ENCODE measurements around the gene LCMT1.
"Not testable (repeated sequence)": the region's sequence is repeated elsewhere in the genome, so short reads cannot be mapped to it uniquely, and the experiment has no call there.

The LCMT1 gene

DNA sequence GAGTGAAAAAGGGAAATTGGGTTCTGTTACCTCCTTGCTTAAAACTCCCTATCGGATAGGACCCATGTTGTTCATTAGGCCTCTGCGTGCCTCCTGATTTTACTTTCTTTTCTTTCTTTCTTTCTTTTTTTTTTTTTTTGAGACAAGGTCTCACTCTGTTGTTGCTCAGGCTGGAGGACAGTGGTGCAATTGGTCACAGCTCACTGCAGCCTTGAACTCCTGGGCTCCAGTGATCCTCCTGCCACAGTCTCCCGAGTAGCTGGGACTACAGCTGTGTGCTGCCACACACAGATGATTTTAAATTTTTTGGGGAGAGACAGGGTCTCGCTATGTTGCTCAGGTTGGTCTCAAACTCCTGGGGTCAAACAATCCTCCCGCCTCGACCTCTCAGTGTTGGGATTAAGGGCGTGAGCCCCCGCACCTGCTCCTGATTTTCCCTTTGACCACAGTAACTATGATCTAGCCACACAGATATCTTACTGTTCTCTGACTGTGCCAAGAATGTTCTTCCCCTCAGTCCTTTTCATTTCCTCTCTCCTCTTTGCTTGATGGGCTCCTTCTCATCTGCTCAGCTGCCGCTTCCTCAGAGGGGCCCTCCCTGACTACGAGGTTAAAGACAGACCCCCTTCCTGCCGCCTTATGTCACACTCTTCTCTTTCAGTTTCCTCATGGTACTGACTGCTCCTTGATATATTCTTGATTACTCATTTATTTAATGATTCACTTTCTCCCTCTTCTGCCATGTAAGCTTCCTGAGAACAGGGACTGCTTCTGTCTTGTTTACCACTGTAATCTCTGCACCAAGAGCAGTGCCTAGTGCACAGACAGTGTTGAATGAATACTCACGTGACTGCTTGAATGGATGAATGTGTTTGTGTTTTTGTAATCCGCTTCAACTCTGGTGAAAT is 44.3 kb downstream of the LCMT1 start:
- no peaks in the 10 kb centered on the region for H3K27me3 ChIP-seq (ENCODE audit: control insufficient read depth, insufficient read depth, low read length)
- H3K9me3 ChIP-seq (ENCODE audit: control insufficient read depth, insufficient read depth, low read length) = no peaks in the 10 kb centered on the region
- H3K36me3 ChIP-seq (ENCODE audit: control insufficient read depth, insufficient read depth, low read length) = peaks cover 3% of the 10 kb centered on the region
- no peaks in the 10 kb centered on the region for H3K4me1 ChIP-seq (ENCODE audit: control insufficient read depth, insufficient read depth, low read length)
- no peak overlapping the region for H3K4me3 ChIP-seq (ENCODE audit: low read depth, low read length)
- H3K9ac ChIP-seq (ENCODE audit: low read depth, low read length) = no peak overlapping the region

DNA sequence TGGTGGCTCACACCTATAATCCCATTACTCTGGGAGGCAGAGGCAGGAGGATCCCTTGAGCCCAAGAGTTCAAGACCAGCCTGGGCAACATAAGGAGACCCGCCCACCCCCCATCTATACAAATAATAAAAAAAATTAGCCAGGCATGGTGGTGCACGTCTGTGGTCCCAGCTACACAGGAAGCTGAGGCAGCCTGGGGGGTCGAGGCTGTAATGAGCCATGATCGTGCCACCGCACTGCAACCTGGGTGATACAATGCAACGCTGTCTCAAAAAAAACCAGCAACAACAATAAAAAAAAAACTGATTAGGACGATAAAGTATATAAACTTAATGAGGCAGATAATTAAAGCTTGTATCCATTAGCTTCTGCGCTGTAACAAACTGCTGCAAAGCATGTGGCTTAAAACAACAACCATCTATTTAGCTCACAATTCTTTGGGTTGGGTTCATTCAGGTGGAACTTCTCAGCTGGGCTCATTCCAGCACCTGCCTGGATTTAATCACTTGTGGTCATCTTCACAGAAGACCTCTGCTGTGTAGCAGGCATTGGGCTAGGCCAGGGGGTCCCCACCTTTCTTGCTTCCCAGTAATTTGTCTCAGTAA is 45.8 kb downstream of the LCMT1 start:
- Histone ChIP-seq H3K27me3 (ENCODE audit: control insufficient read depth, insufficient read depth, low read length) (no peaks in the 10 kb centered on the region), H3K4me1 (ENCODE audit: control insufficient read depth, insufficient read depth, low read length) (no peaks in the 10 kb centered on the region), H3K4me3 (ENCODE audit: low read depth, low read length) (no peak overlapping the region), H3K9ac (ENCODE audit: low read depth, low read length) (no peak overlapping the region), H3K9me3 (ENCODE audit: control insufficient read depth, insufficient read depth, low read length) (no peaks in the 10 kb centered on the region), H3K36me3 (ENCODE audit: control insufficient read depth, insufficient read depth, low read length) (no peaks in the 10 kb centered on the region)

DNA sequence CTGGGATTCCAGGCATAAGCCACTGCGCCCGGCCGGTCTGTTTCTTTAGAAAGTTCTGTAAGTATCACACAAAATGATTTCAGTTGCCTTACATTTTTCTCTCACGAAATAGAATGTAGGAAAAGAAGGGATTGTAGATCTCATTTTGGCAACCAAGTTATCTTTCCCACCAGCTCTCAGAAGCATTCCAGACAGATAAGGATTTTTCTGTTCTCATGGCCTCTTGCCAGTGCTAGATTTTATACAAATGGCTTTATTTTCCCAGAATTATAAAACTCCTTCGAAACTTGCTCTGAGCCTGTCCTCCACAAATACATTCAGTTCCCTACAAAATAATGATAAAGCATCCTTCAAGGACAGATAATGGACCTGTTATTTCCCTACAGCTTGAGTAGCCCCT is 46.9 kb downstream of the LCMT1 start:
- peaks cover 4% of the 10 kb centered on the region for H3K36me3 ChIP-seq (ENCODE audit: control insufficient read depth, insufficient read depth, low read length)
- H3K9ac ChIP-seq (ENCODE audit: low read depth, low read length) = no peak overlapping the region
- no peaks in the 10 kb centered on the region for H3K9me3 ChIP-seq (ENCODE audit: control insufficient read depth, insufficient read depth, low read length)
- no peaks in the 10 kb centered on the region for H3K27me3 ChIP-seq (ENCODE audit: control insufficient read depth, insufficient read depth, low read length)
- no peaks in the 10 kb centered on the region for H3K4me1 ChIP-seq (ENCODE audit: control insufficient read depth, insufficient read depth, low read length)
- no peak overlapping the region for H3K4me3 ChIP-seq (ENCODE audit: low read depth, low read length)

DNA sequence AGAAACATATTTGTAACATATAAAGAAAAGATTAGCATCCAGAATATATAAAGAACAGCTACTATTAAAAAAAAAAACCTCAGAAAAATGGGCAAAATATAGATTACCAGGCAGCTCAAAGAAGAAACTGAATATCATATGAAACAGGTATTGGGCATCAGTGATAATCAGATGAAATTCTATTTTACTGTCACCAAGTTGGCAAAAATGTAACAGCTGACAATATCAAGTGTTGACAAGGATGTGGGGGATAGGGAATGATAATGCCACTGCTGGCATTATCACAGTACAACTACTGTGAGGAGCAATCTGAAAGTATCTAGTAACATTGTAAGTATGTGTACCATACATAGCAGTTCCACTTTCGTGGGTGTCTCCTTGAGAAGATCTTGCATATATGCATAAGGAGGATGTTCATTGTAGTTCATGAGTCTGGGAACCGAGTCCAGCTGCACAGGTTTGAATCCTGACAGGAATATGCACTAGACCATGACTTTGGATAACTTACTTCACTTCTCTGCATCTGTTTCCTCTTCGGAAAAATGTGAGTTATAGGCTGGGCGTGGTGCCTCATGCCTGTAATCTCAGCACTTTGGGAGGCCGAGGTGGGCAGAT is 50.3 kb downstream of the LCMT1 start:
- H3K4me1 ChIP-seq (ENCODE audit: control insufficient read depth, insufficient read depth, low read length) = no peaks in the 10 kb centered on the region
- no peaks in the 10 kb centered on the region for H3K9me3 ChIP-seq (ENCODE audit: control insufficient read depth, insufficient read depth, low read length)
- H3K36me3 ChIP-seq (ENCODE audit: control insufficient read depth, insufficient read depth, low read length) = peaks cover 19% of the 10 kb centered on the region
- no peak overlapping the region for H3K4me3 ChIP-seq (ENCODE audit: low read depth, low read length)
- H3K9ac ChIP-seq (ENCODE audit: low read depth, low read length) = no peak overlapping the region
- H3K27me3 ChIP-seq (ENCODE audit: control insufficient read depth, insufficient read depth, low read length) = no peaks in the 10 kb centered on the region

DNA sequence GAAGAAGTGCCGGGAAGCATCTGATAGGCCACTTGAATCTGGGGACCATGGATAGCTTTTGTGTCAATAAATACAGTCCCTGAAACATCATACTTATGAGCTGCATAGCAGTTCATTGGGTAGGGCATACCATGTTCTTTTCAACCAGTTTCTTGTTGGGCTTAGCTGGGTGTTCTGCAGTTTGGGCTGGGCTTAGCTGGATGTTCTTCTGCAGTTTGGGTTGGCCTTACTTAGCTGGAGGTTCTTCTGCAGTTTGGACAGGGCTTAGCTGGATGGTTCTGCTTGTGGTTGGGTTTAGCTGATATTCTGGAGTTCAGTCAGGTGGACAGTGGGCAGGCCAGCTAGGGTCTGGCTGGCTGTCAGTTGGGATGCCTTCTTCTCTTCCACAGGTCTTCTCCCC is 52.1 kb downstream of the LCMT1 start:
- Histone ChIP-seq H3K9me3 (ENCODE audit: control insufficient read depth, insufficient read depth, low read length) (no peaks in the 10 kb centered on the region), H3K27me3 (ENCODE audit: control insufficient read depth, insufficient read depth, low read length) (no peaks in the 10 kb centered on the region), H3K36me3 (ENCODE audit: control insufficient read depth, insufficient read depth, low read length) (peaks cover 25% of the 10 kb centered on the region), H3K9ac (ENCODE audit: low read depth, low read length) (no peak overlapping the region), H3K4me1 (ENCODE audit: control insufficient read depth, insufficient read depth, low read length) (no peaks in the 10 kb centered on the region), H3K4me3 (ENCODE audit: low read depth, low read length) (no peak overlapping the region)

DNA sequence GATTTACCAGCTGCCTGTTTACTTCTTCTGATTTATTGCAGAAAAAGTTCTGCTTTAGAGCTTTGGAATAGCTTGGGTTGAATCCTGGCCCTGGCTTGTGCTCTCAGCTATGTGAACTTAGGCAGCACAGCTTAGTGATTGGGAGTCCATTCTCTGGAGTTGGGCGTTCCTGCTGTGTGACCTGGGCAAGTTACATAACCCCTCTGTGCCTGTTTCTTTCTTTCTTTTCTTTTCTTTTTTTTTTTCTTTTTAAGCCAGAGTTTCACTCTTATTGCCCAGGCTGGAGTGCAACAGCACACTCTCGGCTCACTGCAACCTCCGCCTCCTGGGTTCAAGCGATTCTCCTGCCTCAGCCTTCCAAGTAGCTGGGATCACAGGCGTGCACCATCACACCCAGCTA is 53.7 kb downstream of the LCMT1 start:
- H3K4me3 ChIP-seq (ENCODE audit: low read depth, low read length) = no peak overlapping the region
- H3K9ac ChIP-seq (ENCODE audit: low read depth, low read length) = no peak overlapping the region
- H3K36me3 ChIP-seq (ENCODE audit: control insufficient read depth, insufficient read depth, low read length) = peaks cover 32% of the 10 kb centered on the region
- no peaks in the 10 kb centered on the region for H3K9me3 ChIP-seq (ENCODE audit: control insufficient read depth, insufficient read depth, low read length)
- H3K27me3 ChIP-seq (ENCODE audit: control insufficient read depth, insufficient read depth, low read length) = no peaks in the 10 kb centered on the region
- H3K4me1 ChIP-seq (ENCODE audit: control insufficient read depth, insufficient read depth, low read length) = no peaks in the 10 kb centered on the region

DNA sequence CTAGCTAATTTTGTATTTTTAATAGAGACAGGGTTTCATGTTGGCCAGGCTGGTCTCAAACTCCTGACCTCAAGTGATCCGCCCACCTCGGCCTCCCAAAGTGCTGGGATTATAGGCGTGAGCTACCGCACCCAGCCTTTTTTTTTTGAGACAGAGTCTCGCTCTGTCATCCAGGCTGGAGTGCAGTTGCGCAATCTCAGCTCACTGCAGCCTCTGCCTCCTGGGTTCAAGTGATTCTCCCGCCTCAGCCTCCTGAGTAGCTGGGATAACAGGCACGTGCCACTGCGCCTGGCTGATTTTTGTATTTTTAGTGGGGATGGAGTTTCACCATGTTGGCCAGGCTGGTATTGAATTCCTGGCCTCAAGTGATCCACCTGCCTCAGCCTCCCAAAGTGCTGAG is 56.4 kb downstream of the LCMT1 start:
- H3K36me3 ChIP-seq (ENCODE audit: control insufficient read depth, insufficient read depth, low read length) = peaks cover 32% of the 10 kb centered on the region
- H3K9ac ChIP-seq (ENCODE audit: low read depth, low read length); H3K27me3 ChIP-seq (ENCODE audit: control insufficient read depth, insufficient read depth, low read length); H3K9me3 ChIP-seq (ENCODE audit: control insufficient read depth, insufficient read depth, low read length); H3K4me3 ChIP-seq (ENCODE audit: low read depth, low read length); H3K4me1 ChIP-seq (ENCODE audit: control insufficient read depth, insufficient read depth, low read length): not testable (repeated sequence)

DNA sequence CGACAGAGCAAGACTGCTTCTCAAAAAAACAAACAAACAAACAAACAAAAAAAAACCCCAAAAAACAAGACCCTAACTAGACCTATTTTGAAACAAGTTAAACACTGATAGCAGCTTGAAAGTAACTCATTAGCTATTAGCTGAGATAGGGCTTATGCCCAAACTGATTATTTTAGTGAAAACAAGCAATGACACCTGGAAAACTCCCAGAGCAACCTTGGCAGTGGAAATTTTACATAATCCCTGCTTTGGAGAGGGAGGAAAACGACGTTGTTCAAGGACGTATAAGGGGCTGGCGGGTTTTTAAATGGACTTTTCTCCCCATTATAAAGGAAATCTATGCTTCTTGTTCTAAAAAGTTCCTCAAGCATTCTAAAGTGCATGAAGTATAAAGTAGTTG is 59.8 kb downstream of the LCMT1 start:
- Histone ChIP-seq H3K9ac (ENCODE audit: low read depth, low read length) (no peak overlapping the region), H3K27me3 (ENCODE audit: control insufficient read depth, insufficient read depth, low read length) (no peaks in the 10 kb centered on the region), H3K4me1 (ENCODE audit: control insufficient read depth, insufficient read depth, low read length) (no peaks in the 10 kb centered on the region), H3K4me3 (ENCODE audit: low read depth, low read length) (no peak overlapping the region), H3K9me3 (ENCODE audit: control insufficient read depth, insufficient read depth, low read length) (no peaks in the 10 kb centered on the region), H3K36me3 (ENCODE audit: control insufficient read depth, insufficient read depth, low read length) (peaks cover 20% of the 10 kb centered on the region)

DNA sequence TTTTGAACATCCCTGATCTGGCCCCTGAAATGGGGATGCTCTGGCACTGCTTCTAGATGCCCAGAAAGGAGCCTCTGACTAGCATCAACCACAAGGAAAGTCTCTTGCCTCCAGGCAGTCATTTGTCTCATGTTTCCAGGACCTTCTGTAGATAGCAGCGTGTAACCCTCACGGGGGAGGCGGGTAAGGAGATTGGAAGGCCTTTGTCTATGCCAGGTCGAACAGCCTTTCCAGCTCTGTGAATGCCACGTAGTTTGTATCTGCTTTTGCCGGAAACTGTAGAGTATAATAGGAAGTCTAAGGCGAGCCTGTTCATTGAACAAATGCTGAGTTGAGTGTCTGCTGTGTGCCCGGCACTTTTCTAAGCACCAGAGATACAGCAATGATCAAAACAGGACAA is 61.3 kb downstream of the LCMT1 start:
- Histone ChIP-seq H3K27me3 (ENCODE audit: control insufficient read depth, insufficient read depth, low read length) (no peaks in the 10 kb centered on the region), H3K36me3 (ENCODE audit: control insufficient read depth, insufficient read depth, low read length) (peaks cover 13% of the 10 kb centered on the region), H3K9ac (ENCODE audit: low read depth, low read length) (no peak overlapping the region), H3K4me3 (ENCODE audit: low read depth, low read length) (no peak overlapping the region), H3K9me3 (ENCODE audit: control insufficient read depth, insufficient read depth, low read length) (no peaks in the 10 kb centered on the region), H3K4me1 (ENCODE audit: control insufficient read depth, insufficient read depth, low read length) (no peaks in the 10 kb centered on the region)

DNA sequence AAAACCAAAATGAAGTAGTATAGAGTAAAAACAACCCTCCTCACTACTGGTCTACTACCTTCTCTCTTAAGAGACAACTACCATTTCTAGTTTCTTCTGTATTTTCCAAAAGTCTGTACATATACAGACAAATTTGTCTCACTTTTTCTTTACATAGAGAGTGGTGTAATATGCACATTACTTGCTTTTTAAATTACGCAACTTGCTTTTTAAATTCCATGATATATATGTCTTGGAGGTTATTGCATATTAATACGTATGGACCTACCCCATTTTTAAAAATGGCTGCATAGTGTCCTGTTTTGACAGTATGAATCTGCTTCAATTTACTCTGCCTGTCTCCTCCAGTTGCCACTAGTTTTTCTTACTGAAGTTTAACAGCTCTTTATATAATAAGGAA is 62.7 kb downstream of the LCMT1 start:
- Histone ChIP-seq H3K9ac (ENCODE audit: low read depth, low read length) (no peak overlapping the region), H3K4me1 (ENCODE audit: control insufficient read depth, insufficient read depth, low read length) (no peaks in the 10 kb centered on the region), H3K36me3 (ENCODE audit: control insufficient read depth, insufficient read depth, low read length) (peaks cover 9% of the 10 kb centered on the region), H3K27me3 (ENCODE audit: control insufficient read depth, insufficient read depth, low read length) (no peaks in the 10 kb centered on the region), H3K9me3 (ENCODE audit: control insufficient read depth, insufficient read depth, low read length) (no peaks in the 10 kb centered on the region), H3K4me3 (ENCODE audit: low read depth, low read length) (no peak overlapping the region)

DNA sequence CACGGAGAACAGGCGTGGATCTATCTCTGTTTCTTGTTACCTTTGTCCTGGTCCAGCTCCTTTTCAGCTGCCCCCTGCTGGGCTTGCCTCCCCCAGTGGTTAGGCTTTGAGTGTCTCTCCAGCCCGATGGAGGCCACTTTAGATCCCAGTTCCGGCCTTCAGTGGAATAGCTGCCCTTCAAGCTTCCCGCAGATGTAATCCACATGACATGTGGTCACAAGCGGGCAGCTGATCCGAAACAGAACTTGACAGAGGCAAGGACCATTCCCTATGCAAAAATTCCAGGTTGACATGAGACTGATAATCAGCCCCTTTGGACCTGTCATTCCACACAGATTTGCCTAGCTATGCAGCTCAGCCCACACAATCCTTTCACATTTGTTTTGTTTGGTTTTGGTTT is 64.6 kb downstream of the LCMT1 start:
- Histone ChIP-seq H3K4me3 (ENCODE audit: low read depth, low read length) (no peak overlapping the region), H3K4me1 (ENCODE audit: control insufficient read depth, insufficient read depth, low read length) (no peaks in the 10 kb centered on the region), H3K36me3 (ENCODE audit: control insufficient read depth, insufficient read depth, low read length) (peaks cover 6% of the 10 kb centered on the region), H3K9ac (ENCODE audit: low read depth, low read length) (no peak overlapping the region), H3K9me3 (ENCODE audit: control insufficient read depth, insufficient read depth, low read length) (no peaks in the 10 kb centered on the region), H3K27me3 (ENCODE audit: control insufficient read depth, insufficient read depth, low read length) (no peaks in the 10 kb centered on the region)

DNA sequence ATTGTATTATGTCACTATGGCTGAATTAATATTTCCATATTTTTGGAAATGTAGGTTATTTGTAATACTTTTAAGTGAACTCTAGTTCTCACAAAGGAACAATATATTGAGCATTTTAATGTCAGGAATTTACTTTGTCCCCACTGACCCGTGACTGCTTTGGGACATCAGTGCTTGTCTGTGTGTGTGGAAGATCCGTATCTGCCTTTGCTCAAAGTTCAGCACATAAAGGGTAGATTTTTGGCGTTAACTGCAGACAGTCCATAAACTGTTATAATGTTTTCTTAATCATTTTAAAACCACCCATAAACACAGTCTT is 65.9 kb downstream of the LCMT1 start:
- H3K27me3 ChIP-seq (ENCODE audit: control insufficient read depth, insufficient read depth, low read length) = no peaks in the 10 kb centered on the region
- peaks cover 6% of the 10 kb centered on the region for H3K36me3 ChIP-seq (ENCODE audit: control insufficient read depth, insufficient read depth, low read length)
- H3K9me3 ChIP-seq (ENCODE audit: control insufficient read depth, insufficient read depth, low read length) = no peaks in the 10 kb centered on the region
- H3K4me1 ChIP-seq (ENCODE audit: control insufficient read depth, insufficient read depth, low read length) = no peaks in the 10 kb centered on the region
- no peak overlapping the region for H3K4me3 ChIP-seq (ENCODE audit: low read depth, low read length)
- H3K9ac ChIP-seq (ENCODE audit: low read depth, low read length) = no peak overlapping the region

Measured in iPS-15b (cell line).